Renal cortex interstitium (tissue), 11 donors: ENCODE measurements around the gene P2RX6. TPM values are rescaled to one million over a fixed set of nuclear protein-coding genes. Genes with fewer than 3 reads are reported as not detected.

Source experiments
- DNase-seq, 11 donors: peaks; one replicate each; pipeline ENCODE4 v3.0.0-alpha.2; 2013; ENCODE audit warnings: low read depth in 9 of 11, low spot score in 4 of 11; ENCODE audit errors: extremely low read depth in 1 of 11
- polyA plus RNA-seq, 3 donors: library from polyadenylated mRNA; unstranded; fragments of 120-200 nt; gene quantifications; one replicate each; pipeline ENCODE4 v1.2.1, GENCODE V29; 2013; ENCODE audit not compliant: insufficient read length in 3 of 3

Gene P2RX6
- polyA plus RNA-seq, 3 donors: 0.78 to 2.7 (median 1.1) TPM

- no peak for DNase-seq
Measured at GRCh38 chr22:20977516-20978170, 37.3 kb upstream of the P2RX6 start.

GRCh38 chr22:20978419-20978818 is 36.5 kb upstream of the P2RX6 start:
- no peak for DNase-seq

GRCh38 chr22:20979243-20979809 is 35.6 kb upstream of the P2RX6 start:
- DNase-seq: peak in 8 of 11 donors; percentile 47 to 75 (median 65)

GRCh38 chr22:20979940-20980453 is 35.0 kb upstream of the P2RX6 start:
- DNase-seq: no peak

DNA sequence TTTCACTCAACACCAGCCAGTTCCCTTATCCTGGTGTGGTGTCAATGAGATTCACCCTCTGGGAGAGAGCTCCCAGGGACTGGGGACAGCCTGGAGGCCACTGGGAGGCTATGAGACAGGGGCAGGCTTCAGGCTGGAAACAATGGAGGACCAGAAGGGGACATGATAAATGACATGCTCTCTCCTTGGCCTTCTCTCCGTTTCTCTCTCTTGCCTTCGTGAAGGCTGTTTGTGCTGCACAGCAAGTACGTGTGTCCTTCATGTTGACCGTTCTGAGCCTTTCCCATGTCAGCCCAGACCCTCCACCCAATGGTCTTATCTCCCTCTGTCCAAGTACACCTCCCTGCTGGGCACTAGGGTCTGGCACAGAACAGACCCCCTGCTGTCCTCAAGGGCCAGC is 34.4 kb upstream of the P2RX6 start:
- DNase-seq: no peak

DNA sequence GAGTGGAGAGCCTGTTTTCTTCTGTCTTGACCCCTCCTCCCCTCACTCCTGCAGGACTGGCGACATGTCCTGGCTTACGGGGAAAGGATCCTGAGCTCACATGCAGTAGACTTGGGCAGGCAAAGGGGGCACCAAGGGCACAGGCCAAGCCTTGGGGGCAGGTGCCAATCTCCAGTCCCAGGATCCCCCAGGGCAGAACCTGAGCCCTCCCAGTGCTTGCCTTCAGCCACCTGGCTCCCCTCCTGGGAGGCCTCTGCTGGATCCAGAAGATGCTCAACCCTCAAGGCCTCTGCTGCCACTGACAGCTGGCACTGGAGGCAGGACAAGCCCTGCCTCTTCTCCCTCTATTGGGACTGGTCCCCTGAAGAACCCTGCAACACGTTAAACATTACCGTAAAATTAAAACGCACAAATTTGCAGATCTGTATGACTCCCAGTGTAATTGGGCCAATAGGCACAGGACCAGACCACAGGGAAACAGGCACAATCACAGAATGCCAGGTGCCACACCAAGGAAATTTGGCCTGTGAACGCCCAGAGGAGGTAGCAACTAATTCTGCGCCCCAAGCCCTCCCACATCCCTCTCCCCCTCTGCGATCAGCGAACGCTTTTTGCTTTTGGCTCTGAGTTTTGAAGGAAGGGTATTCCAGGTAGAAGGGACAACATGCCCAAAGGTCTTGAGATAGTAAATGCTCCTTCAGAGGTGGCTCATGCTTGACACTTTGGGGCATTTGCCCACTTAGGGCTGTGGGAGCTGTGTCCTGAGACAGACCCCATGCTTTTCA is 33.8 kb upstream of the P2RX6 start:
- no peak for DNase-seq

DNA sequence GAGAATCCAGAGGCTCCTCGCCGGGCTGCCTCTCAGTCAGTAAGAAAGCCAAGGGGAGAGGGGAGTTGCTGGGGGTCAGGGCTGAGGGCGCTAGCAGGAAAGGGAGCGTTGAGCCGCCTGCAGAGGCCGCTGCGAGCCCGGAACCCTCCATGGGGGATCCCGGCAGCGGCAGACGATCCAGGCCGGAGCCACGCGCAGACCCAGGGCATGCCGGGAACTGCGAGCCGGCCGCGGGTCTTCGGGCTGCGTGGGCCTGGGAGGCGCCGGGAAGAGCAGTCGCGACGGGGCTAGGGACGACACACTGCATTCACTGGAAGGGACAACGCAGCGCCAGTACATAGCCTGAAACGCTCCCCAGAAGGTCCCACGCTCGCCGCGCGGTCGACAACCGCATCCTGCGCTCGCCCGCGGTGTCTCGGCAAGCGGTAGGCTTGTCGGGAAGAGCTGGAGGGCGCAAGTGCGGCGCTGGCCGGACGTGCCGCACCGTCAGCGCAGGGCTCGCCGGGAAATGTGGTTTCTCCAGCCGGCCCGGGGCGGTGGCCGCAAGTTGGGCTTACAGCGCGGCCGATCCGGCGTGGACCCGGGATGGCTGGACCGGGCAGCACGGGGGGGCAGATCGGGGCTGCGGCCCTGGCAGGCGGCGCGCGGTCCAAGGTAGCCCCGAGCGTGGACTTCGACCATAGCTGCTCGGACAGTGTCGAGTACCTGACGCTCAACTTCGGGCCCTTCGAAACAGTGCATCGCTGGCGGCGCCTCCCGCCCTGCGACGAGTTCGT is 33.0 kb upstream of the P2RX6 start, which contains the start of gene LZTR1:
Gene LZTR1, plus strand, starts transcription at position 511 of the 776 bp plus-strand sequence. Its CDS starts 75 bp downstream, at position 586.
- DNase-seq: peak in 10 of 11 donors; percentile 61 to 80 (median 74)

DNA sequence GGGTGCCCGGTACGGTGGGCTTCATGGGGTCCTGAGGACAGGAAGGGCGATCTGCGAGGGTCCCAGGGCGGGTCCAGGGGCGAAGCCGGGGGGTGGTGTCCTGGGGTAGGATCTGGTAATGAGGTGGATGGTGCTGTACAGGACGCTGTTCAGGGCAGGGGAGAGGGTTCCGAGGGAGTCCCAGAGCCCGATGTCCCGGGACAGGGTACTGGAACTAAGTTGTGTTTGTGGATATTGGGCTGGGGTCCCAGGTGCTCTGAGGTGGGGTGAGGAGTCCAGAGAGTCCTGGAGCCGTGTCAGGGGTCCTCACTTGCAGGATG is 32.4 kb upstream of the P2RX6 start:
- no peak for DNase-seq

DNA sequence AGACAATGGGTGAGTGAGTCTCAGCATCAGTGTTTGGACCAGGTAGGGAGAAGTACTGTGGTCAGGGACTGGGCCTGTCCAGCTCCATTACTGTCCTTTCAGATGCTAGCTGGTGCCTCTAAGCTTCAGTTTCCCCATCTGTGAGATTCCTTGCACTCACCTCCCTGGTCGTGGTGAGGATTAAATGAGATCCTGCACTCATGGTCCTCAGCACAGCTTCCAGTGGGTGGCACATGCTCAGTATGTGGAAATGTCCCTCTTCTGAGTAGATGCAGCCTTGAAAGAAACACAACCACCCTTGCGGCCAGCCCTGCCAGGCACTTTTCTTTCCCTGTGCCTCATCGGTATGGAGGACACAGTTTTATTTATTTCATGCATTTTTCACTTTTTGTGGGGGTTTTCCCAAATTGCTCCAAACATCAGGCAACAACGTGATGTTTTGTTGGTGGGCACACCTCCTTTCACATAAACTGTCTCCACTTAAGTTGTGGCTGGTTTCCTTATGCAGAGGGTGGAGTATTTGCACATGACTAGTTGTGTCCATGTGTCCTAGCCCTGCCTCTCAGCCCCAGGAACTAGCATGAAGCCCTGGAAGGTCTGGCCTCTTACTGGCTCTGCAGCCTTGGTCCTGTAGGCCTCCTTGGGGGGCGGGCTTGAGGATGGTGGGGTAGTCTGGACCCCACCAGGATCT is 31.7 kb upstream of the P2RX6 start:
- no peak for DNase-seq

DNA sequence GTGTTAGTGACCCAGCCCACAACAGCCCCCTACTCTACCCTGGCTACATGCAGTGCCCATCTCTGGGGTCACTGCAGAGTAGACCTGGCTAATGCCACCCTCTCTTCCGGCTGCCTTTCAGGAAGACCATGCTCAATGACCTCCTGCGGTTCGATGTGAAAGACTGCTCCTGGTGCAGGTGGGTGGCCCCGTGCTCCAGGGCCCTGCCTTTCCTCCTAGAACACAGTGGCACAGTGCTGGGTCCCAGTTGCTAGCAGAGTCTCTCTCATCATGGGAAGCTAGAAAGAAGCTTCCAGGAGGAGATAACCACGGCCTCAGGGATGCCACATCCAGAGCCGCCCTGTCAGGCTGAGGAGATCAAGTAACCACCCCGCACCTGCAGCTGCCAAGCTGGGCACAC is 29.2 kb upstream of the P2RX6 start:
- no peak for DNase-seq

GRCh38 chr22:20986365-20986764 is 28.6 kb upstream of the P2RX6 start:
- no peak for DNase-seq

DNA sequence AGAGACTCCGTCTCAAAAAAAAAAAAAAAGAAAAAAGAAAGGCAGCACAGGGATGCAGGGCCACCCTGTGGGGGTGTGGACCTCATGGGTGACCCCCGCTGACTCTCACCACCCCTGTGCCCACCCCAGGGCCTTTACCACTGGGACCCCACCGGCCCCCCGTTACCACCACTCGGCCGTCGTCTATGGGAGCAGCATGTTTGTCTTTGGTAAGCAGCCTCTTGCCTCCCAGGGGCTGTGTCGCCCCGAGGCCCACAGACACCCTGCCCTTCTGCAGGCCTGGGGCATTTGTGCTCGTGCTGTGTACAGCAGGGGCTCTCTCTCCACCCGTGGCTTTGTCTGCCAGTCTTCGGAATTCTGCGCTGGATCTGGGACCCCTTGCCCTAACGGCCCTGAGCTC is 27.6 kb upstream of the P2RX6 start:
- no peak for DNase-seq

- no peak for DNase-seq
Measured at GRCh38 chr22:20988573-20989322, 26.2 kb upstream of the P2RX6 start.

GRCh38 chr22:20989323-20990138 is 25.4 kb upstream of the P2RX6 start:
- DNase-seq: no peak

- DNase-seq: no peak
Measured at GRCh38 chr22:20990184-20991180, 24.5 kb upstream of the P2RX6 start.
